Midbrain (tissue), 1 donor: ENCODE results near the gene PPP4R4.
A peak's percentile ranks its signal among the peaks of the same experiment; 100 is the strongest.

Source experiments
- DNase-seq: peaks from one replicate; lab custom pipeline; 2025; lab: John Stamatoyannopoulos, UW

Gene PPP4R4

GRCh38 chr14:94173885-94174603 lies at the start of gene PPP4R4:
PPP4R4 (plus strand) TSS chr14:94174322; CDS start chr14:94174466, 144 bp downstream.
- peak; percentile 87 for DNase-seq

- DNase-seq: no peak
These were observed 49.3 kb upstream of the PPP4R4 start for GRCh38 chr14:94124582-94125377.

- no peak for DNase-seq
These were observed 48.3 kb upstream of the PPP4R4 start for GRCh38 chr14:94125659-94126418.

- no peak for DNase-seq
These were observed 47.8 kb upstream of the PPP4R4 start for GRCh38 chr14:94126419-94126677.

GRCh38 chr14:94126800-94127199 lies 47.3 kb upstream of the PPP4R4 start:
- no peak for DNase-seq

- no peak for DNase-seq
These were observed 46.8 kb upstream of the PPP4R4 start for GRCh38 chr14:94127330-94127729.

- DNase-seq: no peak
These were observed 45.8 kb upstream of the PPP4R4 start for GRCh38 chr14:94128216-94128839.

GRCh38 chr14:94129111-94129757 lies 44.9 kb upstream of the PPP4R4 start, which contains the start of gene IFI27L2:
IFI27L2 (minus strand) TSS chr14:94129604; CDS start chr14:94129564, 40 bp downstream.
- peak; percentile 84 for DNase-seq

GRCh38 chr14:94129758-94130414 lies 44.2 kb upstream of the PPP4R4 start:
- peak; percentile 43 for DNase-seq

GRCh38 chr14:94132285-94132887 lies 41.7 kb upstream of the PPP4R4 start:
- DNase-seq: peak; percentile 84

- no peak for DNase-seq
These were observed 38.6 kb upstream of the PPP4R4 start for GRCh38 chr14:94135476-94135875.

GRCh38 chr14:94136575-94137331 lies 37.4 kb upstream of the PPP4R4 start:
- DNase-seq: peak; percentile 93

- DNase-seq: no peak
These were observed 35.9 kb upstream of the PPP4R4 start for GRCh38 chr14:94138251-94138650.

- no peak for DNase-seq
These were observed 35.1 kb upstream of the PPP4R4 start for GRCh38 chr14:94139006-94139405.

- DNase-seq: no peak
These were observed 34.7 kb upstream of the PPP4R4 start for GRCh38 chr14:94139421-94139820.

- no peak for DNase-seq
These were observed 31.9 kb upstream of the PPP4R4 start for GRCh38 chr14:94142247-94142646.

GRCh38 chr14:94142836-94143235 lies 31.3 kb upstream of the PPP4R4 start:
- DNase-seq: no peak

GRCh38 chr14:94143239-94143638 lies 30.9 kb upstream of the PPP4R4 start:
- DNase-seq: no peak

- no peak for DNase-seq
These were observed 30.4 kb upstream of the PPP4R4 start for GRCh38 chr14:94143711-94144110.

- no peak for DNase-seq
These were observed 29.4 kb upstream of the PPP4R4 start for GRCh38 chr14:94144765-94145164.
